Central memory CD8-positive, alpha-beta T cell (primary cell): ENCODE results near the gene PRKN.

ENCODE experiments used
- ATAC-seq: fragments of 150-1000 bp; cut with Tn5 transposase; replicated peaks from 2 replicates; pipeline ENCODE4 v1.10.0; 2022; ENCODE audit warnings: mild to moderate bottlenecking, moderate FRiP score, moderate number of reproducible peaks; ENCODE audit not compliant: poor library complexity, severe bottlenecking; ENCODE audit errors: extremely low read depth
- DNase-seq, 2 donors: peaks; one replicate each; pipeline ENCODE4 v3.0.0; 2021; ENCODE audit warnings: low spot score in 2 of 2
- H3K27ac Mint-ChIP-seq: one replicate; pipeline ENCODE4 v1.8.0; 2022; ENCODE audit warnings: low read depth, mild to moderate bottlenecking, moderate library complexity, mixed read lengths
- H3K27me3 Mint-ChIP-seq: one replicate; pipeline ENCODE4 v1.8.0; 2022; ENCODE audit warnings: mixed read lengths
- H3K36me3 Mint-ChIP-seq: one replicate; pipeline ENCODE4 v1.8.0; 2022; ENCODE audit warnings: mild to moderate bottlenecking, moderate library complexity, mixed read lengths; ENCODE audit not compliant: insufficient read depth
- H3K4me1 Mint-ChIP-seq: one replicate; pipeline ENCODE4 v1.8.0; 2022; ENCODE audit warnings: mixed read lengths
- H3K4me3 Mint-ChIP-seq: one replicate; pipeline ENCODE4 v1.8.0; 2022; ENCODE audit warnings: mild to moderate bottlenecking, moderate library complexity, mixed read lengths
- H3K9me3 Mint-ChIP-seq: one replicate; pipeline ENCODE4 v1.8.0; 2022; ENCODE audit warnings: mixed read lengths

Gene PRKN

DNA sequence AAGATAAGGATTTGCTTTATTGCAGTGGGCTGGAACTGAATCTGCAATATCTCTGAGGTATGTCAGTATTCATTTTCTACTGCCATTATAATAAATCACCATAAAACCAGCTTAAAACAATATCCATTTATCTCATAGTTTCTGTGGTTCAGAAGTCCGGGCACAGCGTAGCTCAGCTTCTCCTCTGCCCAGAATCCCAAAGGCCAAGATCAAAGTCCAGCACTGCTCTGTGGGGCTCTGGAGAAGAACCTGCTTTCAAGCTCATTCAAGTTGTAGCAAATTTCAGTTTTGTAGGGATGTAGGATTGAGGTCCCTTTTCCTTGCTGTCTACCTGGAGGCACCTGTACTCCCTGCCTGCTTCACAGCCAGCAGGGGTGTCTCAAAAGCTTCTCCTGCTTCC, 1113.9 kb downstream of the PRKN start:
- Mint-ChIP-seq H3K27me3 (no peaks in the 10 kb centered on the region), H3K27ac (no peak overlapping the region), H3K36me3 (no peaks in the 10 kb centered on the region), H3K9me3 (no peaks in the 10 kb centered on the region), H3K4me1 (no peaks in the 10 kb centered on the region), H3K4me3 (no peak overlapping the region)
- DNase-seq (no peak), ATAC-seq (no peak)

DNA sequence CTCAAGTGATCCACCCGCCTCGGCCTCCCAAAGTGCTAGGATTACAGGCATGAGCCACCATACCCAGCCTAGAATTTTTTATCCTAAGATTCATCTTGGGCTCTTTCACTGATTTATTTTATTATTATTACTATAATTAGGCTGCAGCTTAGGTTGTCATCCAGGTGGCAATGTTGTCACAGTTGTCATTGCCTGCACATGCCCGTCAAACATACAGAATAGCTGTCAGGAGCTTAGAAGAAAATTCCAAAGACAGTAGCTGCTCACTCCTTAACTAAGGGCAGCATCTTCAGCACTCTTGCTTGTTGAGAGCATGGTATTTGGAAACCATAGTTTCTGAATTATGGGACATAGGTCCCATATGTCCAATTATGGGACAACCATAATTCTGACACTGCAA, 1118.8 kb downstream of the PRKN start:
- Mint-ChIP-seq H3K9me3 (peaks cover 5% of the 10 kb centered on the region), H3K4me1 (no peaks in the 10 kb centered on the region), H3K4me3 (no peak overlapping the region), H3K27ac (no peak overlapping the region), H3K36me3 (no peaks in the 10 kb centered on the region), H3K27me3 (peaks cover 13% of the 10 kb centered on the region)
- no peak for ATAC-seq
- DNase-seq, result no peak

DNA sequence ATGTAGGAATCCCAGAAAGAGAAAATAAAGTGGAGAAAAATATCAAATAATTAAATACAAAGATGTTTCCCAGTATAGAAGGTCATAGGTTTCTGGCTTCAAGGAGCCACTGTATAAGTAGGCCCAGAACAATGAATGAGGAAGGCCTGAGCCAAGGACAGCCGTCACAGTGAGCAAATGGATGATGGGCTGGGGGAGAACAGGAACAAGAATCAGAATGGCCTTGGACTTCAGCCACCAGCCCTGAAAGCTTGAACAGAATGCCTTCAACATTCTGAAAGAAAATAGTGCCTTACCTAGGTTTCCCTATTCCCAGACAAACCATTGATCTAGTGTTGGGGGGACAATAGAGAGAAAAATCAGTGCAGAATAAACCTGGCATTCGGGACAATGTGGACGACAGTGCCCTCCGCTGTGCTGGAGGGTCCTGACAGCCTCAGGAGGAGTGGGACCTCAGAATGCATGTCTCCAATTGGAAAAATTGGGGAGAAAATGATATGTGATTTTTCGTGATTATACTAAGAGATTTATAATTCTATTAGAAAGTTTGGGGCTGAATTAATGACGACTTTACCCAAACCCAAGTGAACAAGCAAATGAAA, 1119.8 kb downstream of the PRKN start:
- Mint-ChIP-seq H3K27me3 (peaks cover 13% of the 10 kb centered on the region), H3K4me3 (no peak overlapping the region), H3K9me3 (peaks cover 5% of the 10 kb centered on the region), H3K4me1 (no peaks in the 10 kb centered on the region), H3K36me3 (no peaks in the 10 kb centered on the region), H3K27ac (no peak overlapping the region)
- ATAC-seq (no peak), DNase-seq (no peak)

DNA sequence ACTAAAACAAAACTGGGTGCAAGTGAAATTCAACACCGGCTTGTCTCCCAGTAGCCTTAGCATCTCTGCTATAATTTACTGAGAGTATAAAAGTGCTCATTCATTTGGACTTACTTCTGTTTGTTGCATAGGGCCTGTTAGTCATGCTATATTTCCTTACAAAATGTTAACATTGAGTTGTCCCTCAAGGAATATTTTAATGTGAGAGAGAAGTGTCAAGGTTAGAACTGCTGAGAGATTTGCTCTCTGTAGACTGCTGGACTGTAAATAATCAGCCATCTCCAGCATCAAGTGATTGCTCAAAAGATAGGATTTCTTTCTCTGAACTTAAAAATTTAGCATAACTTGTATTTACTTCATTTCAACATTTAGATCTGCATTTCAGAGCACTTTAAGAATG, 1125.2 kb downstream of the PRKN start:
- DNase-seq (no peak), ATAC-seq (no peak)
- Mint-ChIP-seq H3K27me3 (peaks cover 13% of the 10 kb centered on the region), H3K9me3 (peaks cover 5% of the 10 kb centered on the region), H3K27ac (no peak overlapping the region), H3K4me3 (no peak overlapping the region), H3K4me1 (no peaks in the 10 kb centered on the region), H3K36me3 (no peaks in the 10 kb centered on the region)

DNA sequence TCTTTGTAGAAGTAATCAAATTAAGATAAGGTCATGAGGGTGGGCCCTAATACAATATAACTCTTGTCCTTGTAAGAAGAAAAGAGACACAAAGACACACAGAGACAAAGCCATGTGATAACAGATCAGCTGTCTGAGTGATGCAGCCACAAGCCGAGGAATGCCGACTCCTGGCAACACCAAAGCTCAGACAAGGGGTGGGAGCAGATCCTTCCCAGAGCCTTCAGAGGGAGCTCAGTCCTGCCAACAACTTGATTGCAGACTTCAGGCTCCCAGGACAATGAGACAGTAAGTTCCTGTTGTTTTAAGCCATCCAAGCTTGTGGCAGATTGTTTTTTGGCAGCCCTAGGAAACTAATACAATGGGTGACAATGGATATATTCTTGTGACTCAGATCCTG, 1128.7 kb downstream of the PRKN start:
- Mint-ChIP-seq H3K27ac (no peak overlapping the region), H3K9me3 (no peaks in the 10 kb centered on the region), H3K27me3 (no peaks in the 10 kb centered on the region), H3K36me3 (no peaks in the 10 kb centered on the region), H3K4me1 (no peaks in the 10 kb centered on the region), H3K4me3 (no peak overlapping the region)
- DNase-seq, result no peak
- no peak for ATAC-seq

DNA sequence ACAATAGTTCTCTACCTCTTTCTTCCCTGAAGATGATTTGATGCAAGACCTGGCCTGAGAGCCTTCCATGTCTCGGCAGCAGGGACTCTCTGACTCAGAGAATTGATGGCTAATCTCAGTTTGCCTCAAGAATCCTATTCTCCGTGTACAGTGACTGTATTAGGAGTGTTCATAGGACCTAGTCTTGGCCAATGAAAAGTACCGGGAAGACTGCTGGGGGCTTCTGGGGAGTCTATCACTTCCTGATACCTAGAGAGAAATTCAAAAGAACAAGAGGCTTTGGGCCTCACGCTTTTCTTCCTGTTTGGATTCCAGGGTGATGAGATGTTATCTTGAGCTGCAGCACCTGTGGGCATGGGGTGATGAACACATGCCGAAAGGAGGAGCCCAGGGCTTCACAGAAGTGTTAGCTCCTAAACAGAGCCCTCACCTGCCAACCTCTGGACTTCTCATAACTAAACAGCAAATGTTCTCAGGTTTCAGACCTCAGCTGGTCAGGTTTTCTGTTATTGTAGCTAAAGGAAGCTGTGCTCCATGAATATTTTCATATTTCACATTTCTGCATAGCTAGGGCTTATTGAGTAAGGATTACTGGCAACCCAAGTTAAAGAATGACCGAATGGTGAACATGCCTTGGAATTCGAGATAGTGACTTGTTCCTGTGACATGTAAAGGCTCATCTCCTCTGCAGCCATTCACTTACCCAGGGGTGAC, 1130.6 kb downstream of the PRKN start:
- ATAC-seq (no peak), DNase-seq (no peak)
- H3K27ac Mint-ChIP-seq, result no peak overlapping the region
- no peaks in the 10 kb centered on the region for H3K36me3 Mint-ChIP-seq
- H3K27me3 Mint-ChIP-seq, result no peaks in the 10 kb centered on the region
- no peaks in the 10 kb centered on the region for H3K9me3 Mint-ChIP-seq
- no peak overlapping the region for H3K4me3 Mint-ChIP-seq
- H3K4me1 Mint-ChIP-seq, result no peaks in the 10 kb centered on the region

DNA sequence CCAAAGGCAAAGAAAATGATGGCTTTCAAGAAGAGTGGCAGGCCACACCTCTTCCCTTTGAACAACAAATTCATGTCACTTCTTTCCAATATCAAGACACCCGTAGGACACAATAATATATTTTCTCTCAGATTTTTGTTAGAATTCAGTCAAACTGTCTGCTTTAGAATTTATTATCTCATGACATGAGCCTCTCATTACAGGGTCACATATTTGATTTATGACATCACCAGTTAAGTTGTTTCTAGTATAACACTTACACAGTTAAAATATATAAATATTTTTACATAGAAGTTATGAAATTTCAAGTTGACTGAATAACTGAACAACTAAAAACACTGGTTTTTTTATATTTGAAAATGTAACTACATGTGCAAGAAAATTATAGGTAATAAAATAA, 1133.2 kb downstream of the PRKN start:
- H3K27ac Mint-ChIP-seq, result no peak overlapping the region
- ATAC-seq (no peak), DNase-seq (no peak)
- no peaks in the 10 kb centered on the region for H3K4me1 Mint-ChIP-seq
- H3K4me3 Mint-ChIP-seq, result no peak overlapping the region
- no peaks in the 10 kb centered on the region for H3K27me3 Mint-ChIP-seq
- no peaks in the 10 kb centered on the region for H3K36me3 Mint-ChIP-seq
- H3K9me3 Mint-ChIP-seq, result no peaks in the 10 kb centered on the region

DNA sequence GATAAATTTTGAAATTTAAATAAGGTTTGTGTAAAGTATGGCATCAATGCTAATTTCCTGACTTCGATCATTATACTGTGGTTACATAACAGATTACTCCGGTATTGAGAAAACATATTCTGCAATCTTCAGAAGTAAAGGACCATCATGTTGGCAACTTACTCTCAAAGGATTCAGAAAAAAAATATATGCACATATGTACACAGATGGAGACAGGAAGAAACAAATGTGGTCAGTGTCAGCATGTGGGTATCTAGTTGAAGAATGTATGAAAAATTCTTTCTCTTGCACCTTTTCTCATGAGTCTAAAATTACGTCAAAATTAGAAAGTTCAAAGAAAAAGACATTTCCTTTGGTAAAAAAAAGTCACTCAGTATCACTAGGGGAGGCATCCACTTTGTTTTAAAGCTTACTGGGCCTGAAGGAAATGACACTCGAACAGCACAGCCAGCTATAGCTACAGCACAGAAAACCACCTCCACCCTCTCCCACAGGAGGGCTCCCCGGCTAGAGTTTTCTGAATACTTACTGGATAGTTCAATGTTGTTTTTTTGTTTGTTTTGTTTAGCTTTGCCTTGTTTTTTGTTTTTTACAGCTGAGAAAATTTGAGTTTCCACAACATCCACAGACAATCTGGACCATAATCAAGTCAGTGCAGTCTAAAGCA, 1136.5 kb downstream of the PRKN start:
- ATAC-seq, result no peak
- no peaks in the 10 kb centered on the region for H3K4me1 Mint-ChIP-seq
- H3K27ac Mint-ChIP-seq, result no peak overlapping the region
- DNase-seq, result no peak
- H3K27me3 Mint-ChIP-seq, result no peaks in the 10 kb centered on the region
- H3K36me3 Mint-ChIP-seq, result no peaks in the 10 kb centered on the region
- no peaks in the 10 kb centered on the region for H3K9me3 Mint-ChIP-seq
- no peak overlapping the region for H3K4me3 Mint-ChIP-seq

DNA sequence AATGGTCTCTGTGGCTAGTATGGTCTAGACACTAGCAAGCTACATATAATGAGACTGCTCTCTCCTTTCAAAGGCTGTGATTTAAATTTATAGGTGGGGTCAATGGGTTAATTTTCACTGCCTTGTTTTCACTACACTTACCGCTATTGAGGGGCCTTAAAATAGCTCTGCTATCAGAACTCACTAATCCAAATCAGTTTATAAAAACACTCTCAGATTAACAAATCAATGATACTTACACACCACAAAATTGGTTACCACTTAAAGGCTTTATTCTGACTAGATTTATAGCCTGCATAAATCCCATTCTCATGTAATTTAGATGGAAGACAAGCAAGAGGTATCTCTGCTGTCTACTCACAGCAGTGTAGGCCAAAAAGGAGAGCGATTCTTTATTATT, 1140.7 kb downstream of the PRKN start:
- ATAC-seq (no peak), DNase-seq (no peak)
- Mint-ChIP-seq H3K36me3 (no peaks in the 10 kb centered on the region), H3K27ac (no peak overlapping the region), H3K4me3 (no peak overlapping the region), H3K4me1 (no peaks in the 10 kb centered on the region), H3K27me3 (no peaks in the 10 kb centered on the region), H3K9me3 (no peaks in the 10 kb centered on the region)

DNA sequence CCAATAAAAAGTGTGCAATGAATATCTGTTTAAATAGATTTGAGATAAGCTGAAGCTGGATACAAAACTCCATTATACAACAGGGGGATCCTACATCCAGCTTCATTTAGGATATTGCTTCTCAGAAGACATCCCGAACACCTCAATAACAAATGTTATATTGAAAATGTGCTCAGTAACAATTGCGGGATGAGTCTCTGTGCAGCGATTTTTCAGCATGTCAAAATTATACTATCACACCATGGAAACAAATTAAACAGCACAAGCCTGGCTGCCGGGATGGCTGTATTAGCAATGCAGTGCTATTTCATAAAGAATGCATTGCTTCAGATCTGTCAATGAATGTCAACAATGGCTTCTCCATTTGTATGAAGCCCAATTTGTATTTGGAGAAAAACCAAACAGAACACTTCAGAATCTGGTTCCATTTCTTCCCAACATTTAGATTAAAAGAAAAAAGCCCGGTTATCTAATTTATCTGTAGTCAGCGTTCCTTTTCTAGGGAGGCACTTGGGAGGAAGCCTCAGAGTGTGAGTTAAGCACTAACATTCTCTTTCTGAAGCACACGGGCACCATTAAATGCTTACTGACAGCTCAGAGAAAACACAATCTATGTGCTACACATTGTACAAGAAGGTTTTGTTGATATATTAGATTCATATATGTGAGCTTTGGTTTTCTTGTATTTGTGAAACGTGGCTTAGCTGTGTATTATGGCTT, 1142.8 kb downstream of the PRKN start:
- DNase-seq, result no peak
- H3K4me1 Mint-ChIP-seq, result no peaks in the 10 kb centered on the region
- no peak overlapping the region for H3K27ac Mint-ChIP-seq
- no peak for ATAC-seq
- H3K9me3 Mint-ChIP-seq, result peaks cover 5% of the 10 kb centered on the region
- no peaks in the 10 kb centered on the region for H3K36me3 Mint-ChIP-seq
- no peak overlapping the region for H3K4me3 Mint-ChIP-seq
- no peaks in the 10 kb centered on the region for H3K27me3 Mint-ChIP-seq

DNA sequence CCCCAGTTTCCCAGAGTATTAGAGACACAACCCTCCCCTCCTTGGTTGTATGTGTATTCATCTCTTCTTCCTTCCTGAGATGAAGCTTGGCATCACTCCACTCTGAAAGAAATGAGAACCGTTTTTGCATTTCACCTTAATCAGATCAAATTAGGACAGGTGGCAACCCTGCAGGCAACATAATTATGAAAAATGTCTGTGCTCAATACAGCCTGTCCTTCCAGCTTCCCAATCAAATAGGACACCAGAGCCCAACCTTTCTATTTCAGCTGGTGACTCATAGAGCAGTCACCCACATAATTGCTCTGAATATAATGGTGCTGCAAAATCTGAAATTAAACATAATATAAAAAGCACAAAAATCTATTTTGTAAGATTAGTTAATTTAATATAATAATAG, 1143.5 kb downstream of the PRKN start:
- H3K27me3 Mint-ChIP-seq, result no peaks in the 10 kb centered on the region
- no peak overlapping the region for H3K4me3 Mint-ChIP-seq
- no peaks in the 10 kb centered on the region for H3K36me3 Mint-ChIP-seq
- H3K9me3 Mint-ChIP-seq, result peaks cover 5% of the 10 kb centered on the region
- H3K4me1 Mint-ChIP-seq, result no peaks in the 10 kb centered on the region
- ATAC-seq, result no peak
- no peak overlapping the region for H3K27ac Mint-ChIP-seq
- DNase-seq, result no peak

DNA sequence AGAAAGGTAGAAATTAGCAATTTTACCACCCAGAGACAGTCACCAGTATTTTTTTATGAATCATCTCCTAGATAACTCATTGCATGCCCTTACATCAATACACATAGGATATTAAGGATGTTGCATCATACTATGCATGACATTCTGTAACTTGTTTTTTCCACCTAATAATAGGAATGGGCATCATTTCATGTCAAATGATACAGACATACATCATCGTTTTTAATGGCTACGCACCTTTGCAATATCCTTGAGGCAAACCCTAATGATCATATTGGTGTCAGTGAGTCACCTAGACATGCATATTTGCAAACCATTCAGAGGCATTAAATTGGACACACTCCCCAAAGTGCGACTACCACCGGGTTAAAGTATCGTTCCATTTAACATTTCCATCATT, 1144.0 kb downstream of the PRKN start:
- no peak overlapping the region for H3K27ac Mint-ChIP-seq
- H3K4me3 Mint-ChIP-seq, result no peak overlapping the region
- ATAC-seq, result no peak
- peaks cover 5% of the 10 kb centered on the region for H3K9me3 Mint-ChIP-seq
- H3K4me1 Mint-ChIP-seq, result no peaks in the 10 kb centered on the region
- DNase-seq, result no peak
- no peaks in the 10 kb centered on the region for H3K27me3 Mint-ChIP-seq
- H3K36me3 Mint-ChIP-seq, result no peaks in the 10 kb centered on the region

DNA sequence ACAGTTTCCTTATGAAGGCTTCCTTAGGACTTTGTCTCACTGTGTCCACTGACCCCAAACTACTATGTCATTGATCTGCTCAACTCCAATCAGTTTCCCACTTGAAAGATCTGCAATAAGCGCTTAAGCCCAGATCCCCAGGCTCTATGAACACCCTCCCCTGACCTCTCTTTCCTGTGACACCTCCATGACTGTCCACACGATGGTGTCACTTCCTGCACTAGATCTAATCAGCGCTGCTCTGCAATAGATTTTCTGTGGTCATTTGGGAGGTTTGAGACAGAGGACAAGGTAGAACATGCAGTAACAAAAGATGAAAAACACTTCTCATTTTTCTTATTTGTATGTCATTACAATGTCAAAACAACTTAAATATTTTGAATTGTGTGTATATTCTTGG, 1149.1 kb downstream of the PRKN start:
- H3K4me3 Mint-ChIP-seq, result no peak overlapping the region
- no peak for ATAC-seq
- no peaks in the 10 kb centered on the region for H3K4me1 Mint-ChIP-seq
- DNase-seq, result no peak
- no peaks in the 10 kb centered on the region for H3K36me3 Mint-ChIP-seq
- no peak overlapping the region for H3K27ac Mint-ChIP-seq
- peaks cover 11% of the 10 kb centered on the region for H3K9me3 Mint-ChIP-seq
- no peaks in the 10 kb centered on the region for H3K27me3 Mint-ChIP-seq
